ENCODE data around the gene MARCKSL1.
"Not testable (repeated sequence)": the region's sequence is repeated elsewhere in the genome, so short reads cannot be mapped to it uniquely, and the experiment has no call there.

The MARCKSL1 gene

GRCh38 chr1:32285658-32286057 is 50.4 kb downstream of the MARCKSL1 start:
- no peak for DNase-seq (ENCODE audit: low spot score)

- DNase-seq (ENCODE audit: low spot score), result not testable (repeated sequence)
These were observed 51.3 kb downstream of the MARCKSL1 start for GRCh38 chr1:32284777-32285176.

Data from NAMALWA (cell line).